K562 (cell line): ENCODE measurements around the gene DAAM1. TPM values are rescaled to one million over a fixed set of nuclear protein-coding genes. Genes with fewer than 3 reads are reported as not detected.

Source experiments
- ATAC-seq: fragments of 200-7000 bp; cut with Tn5 transposase; 3 replicates; pipeline ENCODE4 v1.9.1; 2020; ENCODE audit warnings: moderate library complexity
- BruUV-seq: library from RNA; stranded (reverse); fragments of 400-500 nt; replicated peaks from 2 replicates; lab custom pipeline; 2021; lab: Mats Ljungman, UMichigan
- CTCF ChIA-PET: fragments of 300-600 bp; formaldehyde crosslinking; extraction: SDS; loops from one replicate; lab custom pipeline; 2021; ENCODE audit warnings: low intra/inter-chr PET ratio; lab: Yijun Ruan, JAX
- POLR2A ChIA-PET: fragments of 300-600, 350-650 bp; sonication (Branson Sonifier 250); formaldehyde crosslinking; extraction: SDS; loops from one replicate; lab custom pipeline; 2021; ENCODE audit warnings: antibody characterized with exemption, inconsistent platforms; lab: Yijun Ruan, JAX
- DNase-seq, 4 experiments: peaks; one replicate each; pipeline versions ENCODE4 v3.0.0 to v3.0.0-alpha.2; 2011 to 2018; ENCODE audit warnings: low spot score in 3 of 4, mixed read lengths in 3 of 4; ENCODE audit errors: extremely low read depth in 1 of 4
- FAIRE-seq: peaks from 2 replicates; lab custom pipeline; 2011; peaks lifted over from hg19 to GRCh38; lab: Jason Lieb, UNC
- H2AFZ ChIP-seq: 2 replicates; pipeline ENCODE4 v1.6.0; 2011; ENCODE audit warnings: low read depth, low read length, control low read depth, inconsistent platforms
- H3K27ac ChIP-seq: fragments of 200-600 bp; 3 replicates; pipeline ENCODE4 v1.8.0; 2011; ENCODE audit warnings: low read depth, mild to moderate bottlenecking, control low read depth, inconsistent platforms, low read length, moderate library complexity, mixed read lengths; ENCODE audit errors: extremely low read depth
- H3K27me3 ChIP-seq, 2 experiments: fragments of 300-600 bp in 1 of 2; 2 replicates in 1 of 2; 3 replicates in 1 of 2; pipeline versions ENCODE4 v1.6.0 to v1.8.0; 2011; ENCODE audit warnings: inconsistent platforms in 2 of 2, low read length in 2 of 2, mild to moderate bottlenecking in 1 of 2, mixed read lengths in 1 of 2, moderate library complexity in 1 of 2; ENCODE audit not compliant: control insufficient read depth in 2 of 2, insufficient read depth in 2 of 2
- H3K36me3 ChIP-seq: fragments of 300-600 bp; 3 replicates; pipeline ENCODE4 v1.8.0; 2011; ENCODE audit warnings: mild to moderate bottlenecking, low read length, inconsistent platforms; ENCODE audit not compliant: control insufficient read depth, insufficient read depth
- H3K4me1 ChIP-seq, 2 experiments: fragments of 200-600 bp in 1 of 2; replicated peaks in 1 of 2; 2 replicates in 1 of 2; 3 replicates in 1 of 2; pipeline versions ENCODE4 v1.5.1 to v1.8.0; 2011; ENCODE audit warnings: inconsistent platforms in 2 of 2, low read length in 2 of 2, mild to moderate bottlenecking in 1 of 2, mixed read lengths in 1 of 2, moderate library complexity in 1 of 2; ENCODE audit not compliant: control insufficient read depth in 2 of 2, insufficient read depth in 2 of 2
- H3K4me2 ChIP-seq: 2 replicates; pipeline ENCODE4 v1.6.1; 2011; ENCODE audit warnings: low read length, control low read depth, inconsistent platforms, mixed read lengths; ENCODE audit not compliant: insufficient read depth
- H3K4me3 ChIP-seq: fragments of 200-600 bp; sonication (generic), shearing (Covaris generic); 2 replicates; pipeline ENCODE4 v1.5.1; 2016; ENCODE audit warnings: control low read depth, inconsistent platforms
- H3K79me2 ChIP-seq: fragments of 200-600 bp; 3 replicates; pipeline ENCODE4 v1.8.0; 2011; ENCODE audit warnings: low read length, inconsistent platforms; ENCODE audit not compliant: control insufficient read depth, insufficient read depth
- H3K9ac ChIP-seq, 2 experiments: 2 replicates each; pipeline versions ENCODE4 v1.6.0 to v1.6.1; 2011; ENCODE audit warnings: low read depth in 2 of 2, low read length in 2 of 2, control low read depth in 1 of 2, inconsistent platforms in 1 of 2, mild to moderate bottlenecking in 1 of 2, mixed read lengths in 1 of 2; ENCODE audit not compliant: insufficient read depth in 1 of 2
- H3K9me1 ChIP-seq: one replicate; pipeline ENCODE4 v1.6.0; 2011; ENCODE audit warnings: inconsistent platforms, mild to moderate bottlenecking, low read length, moderate library complexity; ENCODE audit not compliant: control insufficient read depth, insufficient read depth
- H3K9me3 ChIP-seq: replicated peaks from 2 replicates; pipeline ENCODE4 v1.5.1; 2011; ENCODE audit warnings: low read depth, low read length, inconsistent platforms; ENCODE audit not compliant: control insufficient read depth, insufficient read depth
- H4K20me1 ChIP-seq: replicated peaks from 2 replicates; pipeline ENCODE4 v1.6.1; 2011; ENCODE audit warnings: low read length, inconsistent platforms, mixed read lengths; ENCODE audit not compliant: control insufficient read depth, insufficient read depth
- BMI1 ChIP-seq: fragments of 150-350 bp; IDR thresholded peaks from 2 replicates; pipeline ENCODE4 v1.6.1; 2014; ENCODE audit warnings: low read length
- DMBX1 ChIP-seq: fragments of 250-450 bp; sonication (Bioruptor Pico); IDR thresholded peaks from 2 replicates; pipeline ENCODE4 v1.8.0; 2022; ENCODE audit warnings: inconsistent platforms, mild to moderate bottlenecking, moderate library complexity, borderline replicate concordance
- ELK1 ChIP-seq: sonication (generic); formaldehyde crosslinking; IDR thresholded peaks from 2 replicates; pipeline ENCODE4 v1.8.1; 2022; ENCODE audit warnings: missing genetic modification reagents
- GMEB1 ChIP-seq: fragments of 250-450 bp; sonication (Bioruptor Pico); IDR thresholded peaks from 2 replicates; pipeline ENCODE4 v1.4.0; 2020; ENCODE audit warnings: mild to moderate bottlenecking
- IRF1 ChIP-seq: sonication (generic); formaldehyde crosslinking; IDR thresholded peaks from 2 replicates; pipeline ENCODE4 v1.8.0; 2022; ENCODE audit warnings: missing genetic modification reagents, mild to moderate bottlenecking, borderline replicate concordance
- KLF6 ChIP-seq: fragments of 250-450 bp; sonication (Bioruptor Pico); IDR thresholded peaks from 2 replicates; pipeline ENCODE4 v1.4.0; 2020; ENCODE audit warnings: mild to moderate bottlenecking, moderate library complexity, borderline replicate concordance
- MTA1 ChIP-seq: fragments of 450-650 bp; IDR thresholded peaks from 2 replicates; pipeline ENCODE4 v1.6.1; 2017; ENCODE audit warnings: borderline replicate concordance
- NR1H2 ChIP-seq: sonication (generic); formaldehyde crosslinking; IDR thresholded peaks from 2 replicates; pipeline ENCODE4 v1.4.0; 2020; ENCODE audit warnings: mild to moderate bottlenecking, missing genetic modification reagents
- RFX5 ChIP-seq: IDR thresholded peaks from 2 replicates; pipeline ENCODE4 v1.6.1; 2011; ENCODE audit warnings: low read depth, mild to moderate bottlenecking, improper control_type of control experiment, low read length
- ZNF24 ChIP-seq: fragments of 450-650 bp; IDR thresholded peaks from 2 replicates; pipeline ENCODE4 v1.6.1; 2016
- WGBS: fragments of 100-300 bp; shearing (Covaris generic); methylation state at CpG from one replicate; pipeline ENCODE4 v1.1.6; 2016; ENCODE audit warnings: low coverage, mixed read lengths; ENCODE audit not compliant: insufficient coverage; ENCODE audit errors: missing lambda C conversion rate; 5-methylcytosine and 5-hydroxymethylcytosine counted together
- in situ Hi-C: fragments of 300-500 bp; cut with MboI; formaldehyde crosslinking; loops from 4 replicates; pipeline ENCODE4 v1.15.0; 2018; ENCODE audit warnings: inconsistent platforms, mixed read lengths
- intact Hi-C: fragments of 100-400 bp; cut with micrococcal nuclease; formaldehyde crosslinking; loops from 2 replicates; pipeline ENCODE4 v1.14.2; 2022
- polyA plus RNA-seq, 8 experiments: library from polyadenylated mRNA; depleted of rRNA in 4 of 8; stranded (reverse) in 5 of 8; unstranded in 3 of 8; fragments of >200 nt; fragmentation: Nextera tagmentation in 2 of 8; fragmentation: Illumina TruSeq in 1 of 8; extraction: Ambion mirVana in 2 of 8; extraction: Trizol in 1 of 8; gene quantifications; 2 replicates each; pipeline versions ENCODE4 v1.2.1 to v1.2.3, GENCODE V29; 2011 to 2014; ENCODE audit warnings: inconsistent platforms in 1 of 8, missing spikeins in 1 of 8
- total RNA-seq, 7 experiments: library from RNA; depleted of rRNA in 6 of 7; stranded (reverse); fragments of >200 nt in 6 of 7; fragmentation: Illumina TruSeq in 2 of 7; extraction: Trizol in 2 of 7; gene quantifications; 2 replicates each; pipeline versions ENCODE4 v1.2.1 to v1.2.3, GENCODE V29; 2011 to 2021; ENCODE audit warnings: low replicate concordance in 1 of 7
- TF ChIP-seq, protein P1 (sequence below): sonication (generic); formaldehyde crosslinking; IDR thresholded peaks from 2 replicates; pipeline ENCODE4 v1.8.1; 2023; ENCODE audit warnings: mild to moderate bottlenecking, missing genetic modification reagents
- TF ChIP-seq, protein P2 (sequence below), 2 experiments: fragments of 450-650 bp; IDR thresholded peaks; 2 replicates each; pipeline ENCODE4 v1.6.1; 2016

The DAAM1 gene
- total and polyA plus RNA-seq, 9 of the 15 experiments (the other 6 are each of a cell fraction or from before 2014, with no cell fraction given) = 3.6 to 11.6 (median 6.7) TPM

GRCh38 chr14:59241121-59241520, 52.7 kb downstream of the DAAM1 start (continued):
- TF ChIP-seq, protein P1, sequence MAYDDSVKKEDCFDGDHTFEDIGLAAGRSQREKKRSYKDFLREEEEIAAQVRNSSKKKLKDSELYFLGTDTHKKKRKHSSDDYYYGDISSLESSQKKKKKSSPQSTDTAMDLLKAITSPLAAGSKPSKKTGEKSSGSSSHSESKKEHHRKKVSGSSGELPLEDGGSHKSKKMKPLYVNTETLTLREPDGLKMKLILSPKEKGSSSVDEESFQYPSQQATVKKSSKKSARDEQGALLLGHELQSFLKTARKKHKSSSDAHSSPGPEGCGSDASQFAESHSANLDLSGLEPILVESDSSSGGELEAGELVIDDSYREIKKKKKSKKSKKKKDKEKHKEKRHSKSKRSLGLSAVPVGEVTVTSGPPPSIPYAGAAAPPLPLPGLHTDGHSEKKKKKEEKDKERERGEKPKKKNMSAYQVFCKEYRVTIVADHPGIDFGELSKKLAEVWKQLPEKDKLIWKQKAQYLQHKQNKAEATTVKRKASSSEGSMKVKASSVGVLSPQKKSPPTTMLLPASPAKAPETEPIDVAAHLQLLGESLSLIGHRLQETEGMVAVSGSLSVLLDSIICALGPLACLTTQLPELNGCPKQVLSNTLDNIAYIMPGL (CRISPR knock-in tag) = no peak
- TF ChIP-seq GMEB1 (CRISPR knock-in tag) = no peak
- TF ChIP-seq ZNF24 = no peak
- no peak for TF ChIP-seq DMBX1 (CRISPR knock-in tag)
- no peak for TF ChIP-seq MTA1

GRCh38 chr14:59243174-59243573, 54.7 kb downstream of the DAAM1 start:
- Histone ChIP-seq H3K4me1 (no peaks in the 10 kb centered on the region; a peak in 1 of 5 replicates), H2AFZ (no peak overlapping the region), H3K9ac (no peak overlapping the region), H3K27me3 (no peaks in the 10 kb centered on the region), H3K79me2 (no peaks in the 10 kb centered on the region), H3K4me2 (no peak overlapping the region), H3K9me1 (no peaks in the 10 kb centered on the region), H3K27ac (no peak overlapping the region), H4K20me1 (no peaks in the 10 kb centered on the region), H3K4me3 (no peak overlapping the region), H3K9me3 (no peaks in the 10 kb centered on the region), H3K36me3 (no peaks in the 10 kb centered on the region)
- CTCF ChIA-PET = no interaction called here
- intact Hi-C loops = loop anchor here (10.0 kb wide), 1 partner anchor 88 kb away; no protein-coding TSS in a partner anchor
- no TSS peak for BruUV-seq
- ATAC-seq (no peak), FAIRE-seq (no peak), DNase-seq (no peak)
- in situ Hi-C loops = no loop called here
- WGBS = 18% methylated on average over 1 of the region's 1 CpG
- POLR2A ChIA-PET = no interaction called here
- TF ChIP-seq BMI1 (no peak), NR1H2 (no peak), RFX5 (no peak), IRF1 (CRISPR knock-in tag) (no peak), KLF6 (CRISPR knock-in tag) (no peak), ELK1 (CRISPR knock-in tag) (no peak)
- TF ChIP-seq, protein P2, sequence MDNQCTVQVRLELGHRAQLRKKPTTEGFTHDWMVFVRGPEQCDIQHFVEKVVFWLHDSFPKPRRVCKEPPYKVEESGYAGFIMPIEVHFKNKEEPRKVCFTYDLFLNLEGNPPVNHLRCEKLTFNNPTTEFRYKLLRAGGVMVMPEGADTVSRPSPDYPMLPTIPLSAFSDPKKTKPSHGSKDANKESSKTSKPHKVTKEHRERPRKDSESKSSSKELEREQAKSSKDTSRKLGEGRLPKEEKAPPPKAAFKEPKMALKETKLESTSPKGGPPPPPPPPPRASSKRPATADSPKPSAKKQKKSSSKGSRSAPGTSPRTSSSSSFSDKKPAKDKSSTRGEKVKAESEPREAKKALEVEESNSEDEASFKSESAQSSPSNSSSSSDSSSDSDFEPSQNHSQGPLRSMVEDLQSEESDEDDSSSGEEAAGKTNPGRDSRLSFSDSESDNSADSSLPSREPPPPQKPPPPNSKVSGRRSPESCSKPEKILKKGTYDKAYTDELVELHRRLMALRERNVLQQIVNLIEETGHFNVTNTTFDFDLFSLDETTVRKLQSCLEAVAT (IDR thresholded peaks at IDR 0.05) = no peak
